H9 (cell line): ENCODE data around the gene SSUH2. TPM values are rescaled to one million over a fixed set of nuclear protein-coding genes. Genes with fewer than 3 reads are reported as not detected.

Experiments
- DNase-seq: peaks from one replicate; pipeline ENCODE4 v3.0.0-alpha.2; 2017
- H2AFZ ChIP-seq: one replicate; pipeline ENCODE4 v1.6.1; 2013; ENCODE audit warnings: mild to moderate bottlenecking, low read length, control low read depth, moderate library complexity
- H2AK5ac ChIP-seq: 2 replicates; pipeline ENCODE4 v1.6.1; 2013; ENCODE audit warnings: low read length, control low read depth, mixed read lengths; ENCODE audit not compliant: insufficient read length
- H2BK120ac ChIP-seq: one replicate; pipeline ENCODE4 v1.6.1; 2013; ENCODE audit warnings: low read depth, mild to moderate bottlenecking, low read length, control low read depth, inconsistent platforms; ENCODE audit not compliant: poor library complexity, severe bottlenecking
- H2BK12ac ChIP-seq: 2 replicates; pipeline ENCODE4 v1.6.1; 2013; ENCODE audit warnings: low read length, control low read depth, mixed read lengths, low read depth; ENCODE audit not compliant: insufficient read length
- H2BK15ac ChIP-seq: 2 replicates; pipeline ENCODE4 v1.6.1; 2013; ENCODE audit warnings: low read depth, low read length, control low read depth
- H2BK20ac ChIP-seq: one replicate; pipeline ENCODE4 v1.6.1; 2013; ENCODE audit warnings: low read depth, mild to moderate bottlenecking, low read length, control low read depth, inconsistent platforms; ENCODE audit not compliant: poor library complexity, severe bottlenecking
- H2BK5ac ChIP-seq: 2 replicates; pipeline ENCODE4 v1.6.1; 2013; ENCODE audit warnings: low read length, control low read depth, mixed read lengths; ENCODE audit not compliant: insufficient read length
- H3K14ac ChIP-seq: 2 replicates; pipeline ENCODE4 v1.6.1; 2013; ENCODE audit warnings: low read length, control low read depth; ENCODE audit not compliant: insufficient read depth
- H3K18ac ChIP-seq: 2 replicates; pipeline ENCODE4 v1.6.1; 2013; ENCODE audit warnings: low read depth, mild to moderate bottlenecking, mixed read lengths, low read length, control low read depth; ENCODE audit not compliant: insufficient read length
- H3K23ac ChIP-seq: 2 replicates; pipeline ENCODE4 v1.6.1; 2013; ENCODE audit warnings: low read length, control low read depth, mixed read lengths, low read depth; ENCODE audit not compliant: insufficient read length
- H3K23me2 ChIP-seq: 2 replicates; pipeline ENCODE4 v1.6.1; 2013; ENCODE audit warnings: low read depth, mild to moderate bottlenecking, mixed read lengths, low read length, control low read depth; ENCODE audit not compliant: insufficient read length, poor library complexity, severe bottlenecking
- H3K27ac ChIP-seq: 2 replicates; pipeline ENCODE4 v1.5.1; 2013; ENCODE audit warnings: low read length, control low read depth, mixed read lengths, low read depth; ENCODE audit not compliant: insufficient read length
- H3K27me3 ChIP-seq: 2 replicates; pipeline ENCODE4 v1.6.1; 2013; ENCODE audit warnings: low read length, control low read depth, inconsistent platforms; ENCODE audit not compliant: insufficient read depth
- H3K4ac ChIP-seq: 2 replicates; pipeline ENCODE4 v1.6.1; 2013; ENCODE audit warnings: low read depth, mild to moderate bottlenecking, control low read depth, inconsistent platforms, low read length, moderate library complexity
- H3K4me1 ChIP-seq: 2 replicates; pipeline ENCODE4 v1.6.1; 2013; ENCODE audit warnings: low read length, control low read depth, inconsistent platforms; ENCODE audit not compliant: insufficient read depth
- H3K4me2 ChIP-seq: 2 replicates; pipeline ENCODE4 v1.6.1; 2013; ENCODE audit warnings: low read length, control low read depth, mixed read lengths; ENCODE audit not compliant: insufficient read length, insufficient read depth
- H3K56ac ChIP-seq: 2 replicates; pipeline ENCODE4 v1.6.1; 2013; ENCODE audit warnings: low read depth, mild to moderate bottlenecking, mixed read lengths, low read length, control low read depth; ENCODE audit not compliant: insufficient read length
- H3K79me1 ChIP-seq: 2 replicates; pipeline ENCODE4 v1.6.1; 2013; ENCODE audit warnings: low read depth, mild to moderate bottlenecking, moderate library complexity, low read length, control low read depth, inconsistent platforms; ENCODE audit not compliant: insufficient read depth, poor library complexity, severe bottlenecking
- H3K79me2 ChIP-seq: 2 replicates; pipeline ENCODE4 v1.6.1; 2013; ENCODE audit warnings: low read length, control low read depth, inconsistent platforms; ENCODE audit not compliant: insufficient read depth
- H3K9ac ChIP-seq: 2 replicates; pipeline ENCODE4 v1.6.1; 2013; ENCODE audit warnings: low read length, control low read depth, mixed read lengths; ENCODE audit not compliant: insufficient read length; ENCODE audit errors: extremely low read depth
- H3K9me3 ChIP-seq: one replicate; pipeline ENCODE4 v1.6.1; 2013; ENCODE audit warnings: low read depth, low read length, inconsistent platforms; ENCODE audit not compliant: control insufficient read depth
- H3T11ph ChIP-seq: one replicate; pipeline ENCODE4 v1.6.1; 2013; ENCODE audit warnings: mild to moderate bottlenecking, low read length, control low read depth, inconsistent platforms
- H4K20me1 ChIP-seq: one replicate; pipeline ENCODE4 v1.6.1; 2013; ENCODE audit not compliant: control insufficient read depth, insufficient read length, insufficient read depth
- H4K5ac ChIP-seq: 2 replicates; pipeline ENCODE4 v1.6.1; 2013; ENCODE audit warnings: low read depth, mild to moderate bottlenecking, mixed read lengths, low read length, control low read depth; ENCODE audit not compliant: insufficient read length
- H4K8ac ChIP-seq: replicated peaks from 2 replicates; pipeline ENCODE4 v1.6.1; 2013; ENCODE audit warnings: low read length, control low read depth, mixed read lengths, low read depth; ENCODE audit not compliant: insufficient read length
- H4K91ac ChIP-seq: 2 replicates; pipeline ENCODE4 v1.6.1; 2013; ENCODE audit warnings: low read depth, mild to moderate bottlenecking, moderate library complexity, mixed read lengths, low read length, control low read depth; ENCODE audit not compliant: insufficient read length
- H3K27ac Mint-ChIP-seq, 3 experiments: 2 replicates in 2 of 3; 3 replicates in 1 of 3; pipeline ENCODE4 v1.8.0; 2020 to 2021; ENCODE audit warnings: mixed read lengths in 3 of 3, mild to moderate bottlenecking in 1 of 3, moderate library complexity in 1 of 3
- H3K27me3 Mint-ChIP-seq: 2 replicates; pipeline ENCODE4 v1.8.0; 2021; ENCODE audit warnings: low read depth, mild to moderate bottlenecking, moderate library complexity, mixed read lengths
- H3K36me3 Mint-ChIP-seq, 3 experiments: 2 replicates in 2 of 3; 3 replicates in 1 of 3; pipeline ENCODE4 v1.8.0; 2020 to 2021; ENCODE audit warnings: low read depth in 3 of 3, mixed read lengths in 3 of 3; ENCODE audit not compliant: insufficient read depth in 1 of 3
- H3K4me1 Mint-ChIP-seq, 2 experiments: 2 replicates each; pipeline ENCODE4 v1.8.0; 2020; ENCODE audit warnings: mixed read lengths in 2 of 2
- H3K4me3 Mint-ChIP-seq, 2 experiments: 2 replicates in 1 of 2; 3 replicates in 1 of 2; pipeline ENCODE4 v1.8.0; 2020 to 2021; ENCODE audit warnings: mild to moderate bottlenecking in 2 of 2, mixed read lengths in 2 of 2, moderate library complexity in 1 of 2
- H3K9me3 Mint-ChIP-seq, 2 experiments: 2 replicates in 1 of 2; 3 replicates in 1 of 2; pipeline ENCODE4 v1.8.0; 2020; ENCODE audit warnings: mild to moderate bottlenecking in 2 of 2, mixed read lengths in 2 of 2, moderate library complexity in 1 of 2
- WGBS: extraction: QIAGEN DNeasy Blood & Tissue Kit; methylation state at CpG from one replicate; pipeline ENCODE4 v1.1.7; 2013; ENCODE audit warnings: missing lambda C conversion rate, low lambda C conversion rate, mixed read lengths; ENCODE audit not compliant: insufficient read length; ENCODE audit errors: extremely low coverage; 5-methylcytosine and 5-hydroxymethylcytosine counted together
- total RNA-seq: library from RNA; stranded (reverse); gene quantifications from 2 replicates; pipeline ENCODE4 v1.2.1, GENCODE V29; 2021
- TF ChIP-seq, protein P1 (sequence below): fragments of 200-600 bp; sonication (generic); conservative IDR thresholded peaks from 3 replicates; pipeline ENCODE4 v1.8.0; 2021; ENCODE audit warnings: antibody characterized with exemption, mild to moderate bottlenecking

SSUH2 gene
- total RNA-seq, 1 experiment from 2014 or later: 0.61 TPM

GRCh38 chr3:8645712-8646111, 1.1 kb upstream of the SSUH2 start:
- no peak overlapping the region for H2AFZ ChIP-seq
- peaks cover 25% of the 10 kb centered on the region for H3K27me3 Mint-ChIP-seq

More at GRCh38 chr3:8645712-8646111, 1.1 kb upstream of the SSUH2 start:
- Histone ChIP-seq H3K4ac (no peak overlapping the region), H3K9me3 (no peaks in the 10 kb centered on the region), H4K8ac (no peak overlapping the region), H2BK120ac (no peak overlapping the region), H3K27me3 (no peaks in the 10 kb centered on the region), H3K56ac (no peak overlapping the region), H3K23ac (no peak overlapping the region), H2BK5ac (no peak overlapping the region), H3K14ac (no peak overlapping the region), H4K5ac (no peak overlapping the region), H4K20me1 (no peaks in the 10 kb centered on the region), H3T11ph (no peak overlapping the region), H3K23me2 (no peaks in the 10 kb centered on the region), H3K79me2 (no peaks in the 10 kb centered on the region), H2BK12ac (no peak overlapping the region), H3K4me2 (no peak overlapping the region), H2AK5ac (no peak overlapping the region), H3K27ac (no peak overlapping the region), H2BK15ac (no peak overlapping the region), H3K4me1 (no peaks in the 10 kb centered on the region), H3K79me1 (no peaks in the 10 kb centered on the region), H3K18ac (no peak overlapping the region), H3K9ac (no peak overlapping the region), H2BK20ac (no peak overlapping the region), H4K91ac (no peak overlapping the region)
- no CpG with 5 or more reads among the region's 6 CpGs for WGBS
- no peak for DNase-seq
- TF ChIP-seq, protein P1, sequence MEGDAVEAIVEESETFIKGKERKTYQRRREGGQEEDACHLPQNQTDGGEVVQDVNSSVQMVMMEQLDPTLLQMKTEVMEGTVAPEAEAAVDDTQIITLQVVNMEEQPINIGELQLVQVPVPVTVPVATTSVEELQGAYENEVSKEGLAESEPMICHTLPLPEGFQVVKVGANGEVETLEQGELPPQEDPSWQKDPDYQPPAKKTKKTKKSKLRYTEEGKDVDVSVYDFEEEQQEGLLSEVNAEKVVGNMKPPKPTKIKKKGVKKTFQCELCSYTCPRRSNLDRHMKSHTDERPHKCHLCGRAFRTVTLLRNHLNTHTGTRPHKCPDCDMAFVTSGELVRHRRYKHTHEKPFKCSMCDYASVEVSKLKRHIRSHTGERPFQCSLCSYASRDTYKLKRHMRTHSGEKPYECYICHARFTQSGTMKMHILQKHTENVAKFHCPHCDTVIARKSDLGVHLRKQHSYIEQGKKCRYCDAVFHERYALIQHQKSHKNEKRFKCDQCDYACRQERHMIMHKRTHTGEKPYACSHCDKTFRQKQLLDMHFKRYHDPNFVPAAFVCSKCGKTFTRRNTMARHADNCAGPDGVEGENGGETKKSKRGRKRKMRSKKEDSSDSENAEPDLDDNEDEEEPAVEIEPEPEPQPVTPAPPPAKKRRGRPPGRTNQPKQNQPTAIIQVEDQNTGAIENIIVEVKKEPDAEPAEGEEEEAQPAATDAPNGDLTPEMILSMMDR: no peak
- no peaks in the 10 kb centered on the region for H3K4me1 Mint-ChIP-seq
- H3K36me3 Mint-ChIP-seq: no peaks in the 10 kb centered on the region
- no peak overlapping the region for H3K4me3 Mint-ChIP-seq
- H3K27ac Mint-ChIP-seq: no peak overlapping the region
- no peaks in the 10 kb centered on the region for H3K9me3 Mint-ChIP-seq
